ENCODE data around the gene CABLES1.
A peak's percentile ranks its signal among the peaks of the same experiment; 100 is the strongest.
"Not testable (repeated sequence)": the region's sequence is repeated elsewhere in the genome, so short reads cannot be mapped to it uniquely, and the experiment has no call there.

Gene CABLES1

DNA sequence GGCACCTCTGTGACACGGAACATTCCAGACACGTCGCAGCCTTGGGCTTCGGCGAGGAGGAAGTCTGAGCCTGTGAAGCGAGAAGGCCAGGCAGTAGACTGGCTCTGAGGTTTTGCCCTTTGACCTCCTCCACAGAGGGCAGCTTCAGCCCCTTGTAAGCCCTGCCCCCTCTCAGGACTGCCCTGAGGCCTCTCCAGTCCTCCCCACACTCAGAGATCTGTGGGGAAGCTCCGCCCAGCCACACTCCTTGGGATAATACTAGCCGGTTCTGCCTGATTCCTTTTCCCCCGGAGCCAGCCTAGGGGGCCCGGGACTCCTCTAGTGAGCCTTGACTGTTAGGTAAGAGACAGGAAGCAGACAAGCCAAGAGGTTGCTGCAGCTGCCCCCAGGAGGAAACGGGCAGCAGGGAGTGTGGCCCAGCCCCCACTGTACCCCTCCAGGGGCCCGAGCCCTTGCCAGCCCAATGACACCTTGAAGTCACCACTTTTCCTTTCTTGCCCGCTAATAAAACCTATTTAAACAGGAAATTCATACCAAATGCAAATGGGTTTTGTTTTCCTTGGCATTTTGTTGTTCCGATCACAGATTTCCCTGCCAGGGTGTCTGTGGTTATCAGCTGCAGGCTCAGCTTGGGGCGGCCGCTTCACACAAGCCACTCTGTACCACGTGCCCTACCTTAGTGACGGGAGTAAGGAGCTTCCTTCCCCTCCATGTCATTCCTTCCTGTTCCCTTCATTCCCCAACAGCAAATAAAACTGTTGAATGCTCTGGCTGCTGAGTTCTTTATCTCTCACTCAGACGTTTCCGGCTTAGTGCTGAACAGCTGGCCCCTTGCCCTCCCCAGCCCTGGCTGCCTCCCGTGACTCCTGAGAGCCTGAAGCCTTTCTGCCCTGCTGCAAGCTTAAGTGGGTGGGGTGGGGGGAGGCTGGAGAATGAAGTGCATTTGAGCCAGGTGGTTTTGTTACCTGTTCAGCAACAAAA, 124.7 kb downstream of the CABLES1 start:
- FAIRE-seq (no peak), DNase-seq (ENCODE audit: insufficient read length, low spot score) (peak; percentile 64)

DNA sequence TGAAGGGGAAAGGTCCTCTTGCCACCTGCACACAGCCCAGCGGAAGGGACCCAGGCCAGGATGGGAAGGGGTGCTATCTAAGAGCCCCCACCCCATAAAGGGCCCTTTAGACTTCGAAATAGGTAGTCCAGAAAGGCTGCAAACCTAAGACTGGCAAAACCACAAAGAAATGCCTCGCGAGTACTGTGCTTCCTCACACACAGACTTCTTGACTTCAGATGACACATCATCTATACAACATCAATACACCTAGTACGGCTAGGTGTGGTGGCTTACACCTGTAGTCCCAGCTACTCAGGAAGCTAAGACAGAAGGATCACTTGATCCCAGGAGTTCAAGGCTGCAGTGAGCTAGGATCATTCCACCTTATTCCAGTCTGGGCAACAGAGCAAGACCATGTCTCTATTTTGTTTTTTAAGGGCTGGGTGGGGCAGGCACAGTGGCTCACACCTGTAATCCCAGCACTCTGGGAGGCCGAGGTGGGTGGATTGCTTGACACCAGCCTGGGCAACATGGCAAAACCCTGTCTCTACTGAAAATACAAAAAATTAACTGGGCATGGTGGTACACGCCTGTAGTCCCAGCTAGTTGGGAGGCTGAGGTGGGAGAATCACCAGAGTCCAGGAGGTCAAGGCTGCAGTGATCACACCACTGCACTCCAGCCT, 125.8 kb downstream of the CABLES1 start:
- DNase-seq (ENCODE audit: insufficient read length, low spot score) (no peak), FAIRE-seq (no peak)

DNA sequence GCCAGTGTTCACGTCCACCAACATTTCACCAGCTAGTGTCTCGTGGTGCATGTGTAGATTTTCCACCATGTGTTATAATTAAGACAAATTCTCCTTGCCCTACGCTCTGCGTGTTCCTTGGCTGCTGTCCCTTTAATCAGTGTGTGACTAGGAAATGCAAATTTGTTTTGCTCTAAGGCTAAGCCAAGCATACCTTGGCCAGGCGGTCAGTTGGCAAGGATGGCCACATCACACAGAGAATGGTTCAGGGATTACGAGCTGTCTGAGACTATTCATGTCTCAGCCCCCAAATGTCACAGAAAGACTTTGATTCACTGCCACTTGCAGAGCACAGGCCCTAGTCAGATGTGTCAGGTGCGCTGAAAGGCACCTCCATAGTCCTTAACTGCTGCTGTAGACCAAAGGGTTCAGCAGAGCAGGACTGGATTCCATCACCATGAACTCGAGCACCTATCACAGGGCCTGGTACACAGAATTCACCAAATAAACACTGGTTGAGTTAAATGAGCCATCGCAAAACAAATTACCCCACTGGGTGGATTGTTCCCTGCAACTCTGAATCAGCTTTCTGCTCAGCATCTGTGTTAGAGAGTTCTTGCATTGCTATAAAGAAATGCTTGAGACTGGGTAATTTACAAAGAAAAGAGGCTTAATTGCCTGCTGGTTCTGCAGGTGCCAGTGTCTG, 128.4 kb downstream of the CABLES1 start:
- no peak for FAIRE-seq
- DNase-seq (ENCODE audit: insufficient read length, low spot score): no peak

DNA sequence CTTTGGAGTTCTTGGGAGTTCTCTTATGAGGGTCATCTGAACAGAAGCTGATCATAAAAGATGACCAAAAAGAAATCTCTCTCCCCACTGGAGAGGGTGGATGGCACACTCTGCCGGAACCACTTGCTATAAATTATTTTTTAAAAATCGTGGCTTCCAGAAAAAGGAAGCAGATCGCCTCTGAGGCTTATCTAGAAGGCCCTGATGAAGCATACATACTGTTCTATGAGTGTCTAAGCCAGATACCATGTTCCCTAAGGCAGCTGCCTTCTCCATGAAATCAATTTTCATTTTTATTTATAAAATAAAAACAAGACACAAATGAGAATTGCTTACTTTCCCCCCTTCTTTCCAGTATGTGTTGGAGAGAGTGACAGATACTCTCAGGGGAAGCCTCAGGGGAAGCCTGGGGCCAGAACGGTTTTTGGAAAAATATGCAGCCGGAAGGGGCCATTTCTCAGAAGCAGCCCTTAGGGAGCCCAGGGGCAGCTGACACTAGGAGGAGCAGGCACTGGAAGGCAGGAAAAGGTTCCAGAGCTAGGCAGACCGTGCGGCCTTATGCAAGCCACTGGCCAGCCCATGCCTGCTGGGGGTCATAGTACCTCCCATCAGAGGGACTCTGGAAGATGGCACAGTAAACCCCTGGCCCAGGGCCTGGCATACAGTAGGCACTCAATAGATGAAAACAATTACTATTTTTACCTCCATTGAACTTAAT, 130.6 kb downstream of the CABLES1 start:
- DNase-seq (ENCODE audit: insufficient read length, low spot score): no peak
- FAIRE-seq: no peak

DNA sequence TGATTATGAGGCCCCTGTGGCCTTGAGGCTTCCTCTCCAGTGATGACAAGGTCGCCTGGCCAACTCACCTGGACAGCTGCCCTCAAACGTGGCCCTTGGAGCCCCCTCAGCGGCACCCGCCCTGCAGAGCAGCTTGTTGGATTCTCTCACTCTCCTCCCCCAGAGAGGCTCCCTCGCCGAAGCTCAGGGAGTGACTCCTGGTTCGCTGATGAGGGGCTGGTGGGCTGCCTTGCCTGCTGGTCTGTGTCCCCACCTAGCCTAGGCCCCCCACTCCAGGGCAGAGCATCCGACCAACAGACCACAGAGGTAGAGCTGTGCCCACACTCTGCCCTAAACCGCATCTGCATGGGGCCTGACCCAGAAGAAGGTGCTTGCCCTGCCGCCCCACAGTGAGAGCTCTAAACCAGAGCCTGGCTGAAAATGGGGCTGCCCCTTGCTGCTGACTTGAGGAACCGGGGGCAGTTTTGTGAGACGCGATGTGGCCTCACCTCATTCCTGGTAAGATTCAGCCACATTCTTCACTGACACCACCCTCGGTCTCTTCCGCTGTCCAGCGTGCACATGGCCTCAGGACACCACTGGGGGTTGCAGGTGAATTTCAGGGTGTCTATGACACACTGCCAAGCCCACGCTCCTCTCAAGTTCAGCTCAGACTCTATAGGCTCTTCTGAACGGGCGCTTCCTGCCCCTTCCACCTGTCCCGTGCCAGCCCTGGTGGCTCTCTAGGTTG, 131.6 kb downstream of the CABLES1 start:
- FAIRE-seq (no peak), DNase-seq (ENCODE audit: insufficient read length, low spot score) (no peak)

DNA sequence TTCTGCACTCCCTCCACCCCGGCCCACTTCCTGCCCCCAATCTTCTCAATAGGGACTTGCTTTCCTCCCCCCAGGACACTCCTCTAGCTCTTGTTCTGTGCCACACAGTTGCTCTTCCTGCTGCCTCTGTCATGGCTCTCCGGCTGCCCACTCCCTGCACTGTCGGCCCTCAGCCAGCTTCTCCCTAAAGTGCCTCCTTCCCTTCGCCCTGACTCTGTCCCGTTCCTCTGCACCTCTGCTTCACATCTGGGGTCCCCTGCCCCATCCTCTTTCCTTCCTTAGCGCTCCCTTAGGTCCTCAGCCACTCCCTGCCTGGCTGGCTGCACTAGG, 132.1 kb downstream of the CABLES1 start:
- FAIRE-seq (no peak), DNase-seq (ENCODE audit: insufficient read length, low spot score) (no peak)

DNA sequence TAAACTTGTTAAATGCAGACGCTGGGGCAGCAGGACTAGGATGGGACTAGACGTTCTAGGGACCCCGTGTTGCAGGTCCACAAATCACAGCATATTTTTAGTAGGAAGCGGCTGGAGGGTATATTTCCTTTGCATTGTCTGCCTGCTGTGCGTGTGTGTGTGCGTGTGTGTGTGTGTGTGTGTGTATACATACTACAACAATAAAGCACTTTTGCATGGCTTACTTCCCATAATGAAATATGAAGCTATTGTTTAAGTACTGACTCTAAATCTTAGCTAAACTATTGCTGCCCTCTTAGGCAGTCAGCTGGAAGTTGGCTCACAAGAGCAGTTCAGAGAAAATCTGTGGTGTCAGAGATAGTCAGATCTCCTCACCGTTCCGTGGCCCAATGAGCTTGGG, 133.4 kb downstream of the CABLES1 start:
- DNase-seq (ENCODE audit: insufficient read length, low spot score): no peak
- FAIRE-seq: no peak

DNA sequence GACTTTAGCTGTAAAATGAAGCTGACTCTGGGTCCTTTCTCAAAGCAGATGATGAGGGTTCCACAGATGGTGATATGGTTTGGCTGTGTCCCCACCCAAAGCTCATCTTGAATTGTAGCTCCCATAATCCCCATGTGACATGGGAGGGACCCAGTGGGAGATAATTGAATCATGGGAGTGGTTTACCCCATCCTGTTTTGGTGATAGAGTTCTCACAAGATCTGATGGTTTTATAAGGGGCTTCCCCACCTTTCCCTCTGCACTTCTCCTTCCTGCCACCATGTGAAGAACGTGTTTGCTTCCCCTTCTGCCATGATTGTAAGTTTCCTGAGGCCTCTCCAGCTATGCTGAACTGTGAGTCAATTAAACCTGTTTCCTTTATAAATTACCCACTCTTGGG, 133.8 kb downstream of the CABLES1 start:
- not testable (repeated sequence) for DNase-seq (ENCODE audit: insufficient read length, low spot score); FAIRE-seq

DNA sequence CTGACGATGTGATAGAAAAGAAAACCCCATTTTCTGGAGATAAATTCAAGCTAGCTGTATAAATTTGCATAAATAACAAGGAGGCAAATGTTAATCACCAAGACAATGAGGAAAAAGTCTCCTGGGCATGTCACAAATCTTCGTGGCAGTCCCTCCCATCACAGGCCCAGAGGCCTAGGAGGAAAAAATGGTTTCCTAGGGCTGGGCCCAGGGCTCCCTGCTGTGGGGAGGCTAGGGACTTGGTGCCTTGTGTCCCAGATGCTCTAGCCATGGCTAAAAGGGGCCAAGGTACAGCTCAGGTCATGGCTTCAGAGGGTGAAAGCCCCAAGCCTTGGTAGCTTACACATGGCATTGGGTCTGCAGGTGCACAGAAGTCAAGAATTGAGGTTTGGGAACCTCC, 134.6 kb downstream of the CABLES1 start:
- no peak for FAIRE-seq
- no peak for DNase-seq (ENCODE audit: insufficient read length, low spot score)

DNA sequence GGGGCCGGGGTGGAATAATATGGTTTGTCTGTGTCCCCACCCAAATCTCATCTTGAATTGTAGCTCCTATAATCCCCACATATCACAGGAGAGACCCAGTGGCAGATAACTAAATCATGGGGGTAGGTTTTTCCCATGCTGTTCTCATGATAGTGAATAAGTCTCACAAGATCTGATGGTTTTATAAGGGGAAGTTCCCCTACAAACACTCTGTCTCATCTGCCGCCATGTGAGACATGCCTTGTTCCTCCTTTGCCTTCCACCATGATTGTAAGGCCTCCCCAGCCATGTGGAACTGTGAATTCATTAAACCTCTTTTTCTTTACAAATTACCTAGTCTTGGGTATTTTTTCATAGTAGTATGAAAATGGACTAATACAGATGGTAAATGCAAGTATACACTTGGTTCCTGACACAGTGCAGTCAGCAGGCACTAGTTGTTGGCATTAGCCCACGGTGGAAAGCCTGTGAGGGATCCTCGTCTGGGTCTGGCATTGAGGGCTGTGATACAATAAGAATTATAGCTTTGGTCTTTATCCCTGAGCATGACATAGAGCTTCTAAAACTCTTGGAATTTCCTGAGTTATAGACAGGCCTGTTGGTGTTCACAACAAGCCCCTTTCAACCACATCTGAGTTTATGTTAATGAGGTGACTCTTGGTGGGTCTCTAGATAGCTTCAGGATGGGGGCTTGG, 135.8 kb downstream of the CABLES1 start:
- FAIRE-seq (no peak), DNase-seq (ENCODE audit: insufficient read length, low spot score) (no peak)

DNA sequence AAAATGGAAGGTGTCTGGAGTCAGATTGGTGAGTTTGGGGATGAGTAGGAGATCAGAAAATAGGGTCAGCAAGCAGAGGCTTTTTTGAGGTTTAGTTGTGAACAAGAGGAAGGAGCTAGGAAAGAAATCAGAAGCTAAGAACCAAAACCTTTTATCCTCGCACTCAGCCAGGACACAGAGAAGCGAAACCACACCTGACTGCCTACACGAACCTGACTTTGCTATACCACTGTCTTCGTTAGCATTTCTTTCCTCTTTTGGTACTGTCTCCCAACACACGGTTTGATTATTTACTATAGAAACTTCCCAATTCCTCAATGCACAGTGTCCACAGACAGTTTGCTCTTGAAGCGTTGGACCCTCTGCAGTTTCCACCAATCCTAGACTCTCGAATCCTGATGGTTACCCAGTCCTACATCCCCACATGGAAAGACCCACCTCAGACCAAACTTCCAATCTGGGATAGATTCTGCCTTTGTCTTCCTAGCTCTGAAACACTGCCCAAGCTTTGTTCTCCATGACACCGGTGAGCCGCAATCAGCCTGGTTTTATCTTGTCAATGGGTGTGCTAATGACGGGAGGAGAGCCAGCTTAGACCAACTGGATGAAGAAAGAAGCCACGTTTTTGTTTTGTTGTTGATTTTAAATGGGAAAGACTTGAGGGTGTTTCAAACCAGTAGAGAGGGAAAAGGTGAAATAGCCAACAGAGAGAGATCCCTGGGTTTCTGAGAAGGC, 137.4 kb downstream of the CABLES1 start:
- DNase-seq (ENCODE audit: insufficient read length, low spot score): no peak
- no peak for FAIRE-seq

DNA sequence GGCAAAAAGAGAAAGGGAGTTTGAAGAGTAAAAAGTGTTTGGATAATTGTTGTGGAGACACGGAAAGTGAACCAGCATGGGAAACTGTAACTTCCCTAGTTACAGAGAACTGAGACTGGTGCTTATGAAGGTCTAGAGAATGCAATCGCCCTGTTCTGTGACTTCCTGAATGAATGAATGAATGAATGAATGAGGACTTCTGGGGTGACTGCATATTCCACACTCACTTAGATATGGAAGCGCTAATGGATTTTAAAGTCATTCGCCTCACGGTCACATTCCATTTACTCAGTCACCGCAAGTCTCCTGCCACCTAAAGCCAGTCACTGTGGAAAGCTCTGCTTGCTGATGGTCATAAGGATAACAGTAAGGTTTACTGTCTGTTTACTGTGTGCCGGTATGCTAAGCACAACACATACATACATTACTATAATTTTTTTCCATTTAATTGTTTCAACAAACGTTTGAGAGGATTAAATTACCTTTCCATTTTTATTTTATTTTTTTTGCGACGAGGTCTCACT, 138.2 kb downstream of the CABLES1 start:
- FAIRE-seq: no peak

DNA sequence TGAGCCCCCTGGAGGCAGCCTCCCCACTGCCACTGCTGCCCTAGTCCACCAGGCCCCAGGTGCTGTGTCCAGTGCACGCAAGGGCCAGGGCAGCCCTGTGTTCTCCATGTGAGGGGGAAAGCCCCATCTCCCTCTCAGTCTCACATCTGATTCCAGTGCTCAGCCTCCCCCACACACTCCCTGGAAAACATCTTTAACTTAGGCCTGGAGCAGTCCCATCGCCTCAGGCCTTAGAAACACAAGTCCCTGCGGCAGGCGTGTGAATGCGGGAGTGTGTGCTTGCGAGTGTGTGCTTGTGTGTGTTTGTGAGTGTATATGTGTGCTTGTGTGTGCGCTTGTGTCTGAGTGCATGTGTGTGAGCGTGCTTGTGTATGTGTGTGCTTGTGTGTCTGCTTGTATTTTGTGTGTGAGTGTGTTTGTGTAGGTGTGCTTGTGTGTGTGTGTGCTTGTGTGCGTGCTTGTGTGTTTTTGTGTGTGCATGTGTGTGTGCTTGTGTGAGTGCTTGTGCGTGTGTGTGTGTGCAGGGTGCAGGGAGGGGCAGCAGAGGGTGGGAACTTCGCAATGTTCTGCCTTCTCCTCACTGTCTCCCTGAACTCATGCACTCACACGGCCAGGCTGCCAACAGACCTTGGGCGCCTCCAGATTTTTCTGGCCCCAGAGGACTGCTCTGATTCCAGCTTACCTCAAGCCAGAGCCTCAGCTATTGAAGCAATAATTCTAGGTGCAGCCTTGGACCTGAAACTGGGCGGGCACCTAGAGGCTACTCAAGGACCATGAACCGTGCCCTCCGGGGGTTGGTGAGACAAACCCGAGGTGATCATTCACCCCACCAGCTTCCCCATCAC, 139.6 kb downstream of the CABLES1 start:
- no peak for FAIRE-seq

More for the DNA sequence above, 138.2 kb downstream of the CABLES1 start:
- no peak for DNase-seq (ENCODE audit: insufficient read length, low spot score)

DNA sequence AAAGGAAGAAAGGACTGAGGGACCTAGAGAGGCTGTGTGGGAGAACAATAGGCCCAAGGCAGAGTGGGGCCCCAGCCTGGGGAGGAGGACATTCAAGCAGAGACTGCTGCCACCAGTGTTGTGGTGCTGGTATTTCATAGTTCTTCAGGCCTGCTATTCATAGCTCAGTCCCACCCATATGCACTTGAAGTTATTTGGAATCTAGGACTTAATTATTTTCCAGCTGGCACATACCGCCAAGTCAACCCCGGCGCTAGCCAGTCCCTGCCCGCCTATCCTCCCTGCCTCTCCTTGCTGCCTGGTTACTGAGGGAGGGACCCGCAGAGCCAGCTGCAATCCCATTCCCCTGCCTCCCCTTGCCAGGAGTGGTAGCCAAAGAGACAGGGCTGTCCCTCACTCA, 141.2 kb downstream of the CABLES1 start:
- FAIRE-seq: no peak
- no peak for DNase-seq (ENCODE audit: insufficient read length, low spot score)

More for the DNA sequence above, 139.6 kb downstream of the CABLES1 start:
- no peak for DNase-seq (ENCODE audit: insufficient read length, low spot score)

DNA sequence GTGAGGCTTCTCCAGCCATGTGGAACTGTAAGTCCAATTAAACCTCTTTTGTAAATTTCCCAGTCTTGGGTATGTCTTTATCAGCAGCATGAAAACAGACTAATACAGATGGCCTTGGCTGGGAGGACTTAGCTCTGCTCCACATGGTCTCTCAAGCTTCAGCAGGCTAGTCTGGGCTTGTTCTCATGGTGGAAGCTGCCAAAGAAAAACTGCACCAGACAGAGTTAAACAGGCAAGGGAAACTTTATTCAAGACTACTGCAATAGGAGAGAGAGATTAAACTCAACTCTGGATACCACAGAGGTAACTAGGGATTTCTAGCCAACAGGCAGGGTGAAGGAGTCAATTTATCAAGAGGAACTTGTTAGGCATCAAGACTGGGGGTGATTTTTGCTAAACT, 142.1 kb downstream of the CABLES1 start:
- no peak for DNase-seq (ENCODE audit: insufficient read length, low spot score)

DNA sequence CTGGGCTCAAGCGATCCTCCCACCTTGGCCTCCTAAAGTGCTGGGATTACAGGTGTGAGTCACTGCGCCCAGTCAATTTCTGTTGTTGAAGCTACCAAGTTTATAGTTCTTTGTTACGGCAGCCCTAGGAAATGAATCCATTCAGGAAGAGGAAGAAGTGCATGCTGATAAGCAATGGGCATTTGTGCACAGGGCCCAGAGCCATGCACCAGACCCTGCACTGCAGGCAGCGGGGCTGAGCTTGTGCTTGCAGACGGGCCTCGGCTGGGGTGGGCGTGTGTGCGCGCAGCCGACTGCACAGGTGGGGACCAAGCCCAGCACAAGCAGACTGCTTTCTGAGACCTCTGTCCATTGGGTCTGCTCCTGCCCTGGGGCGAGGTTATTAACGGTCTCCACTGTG, 144.6 kb downstream of the CABLES1 start:
- FAIRE-seq (no peak), DNase-seq (ENCODE audit: insufficient read length, low spot score) (no peak)

More for the DNA sequence above, 142.1 kb downstream of the CABLES1 start:
- no peak for FAIRE-seq

DNA sequence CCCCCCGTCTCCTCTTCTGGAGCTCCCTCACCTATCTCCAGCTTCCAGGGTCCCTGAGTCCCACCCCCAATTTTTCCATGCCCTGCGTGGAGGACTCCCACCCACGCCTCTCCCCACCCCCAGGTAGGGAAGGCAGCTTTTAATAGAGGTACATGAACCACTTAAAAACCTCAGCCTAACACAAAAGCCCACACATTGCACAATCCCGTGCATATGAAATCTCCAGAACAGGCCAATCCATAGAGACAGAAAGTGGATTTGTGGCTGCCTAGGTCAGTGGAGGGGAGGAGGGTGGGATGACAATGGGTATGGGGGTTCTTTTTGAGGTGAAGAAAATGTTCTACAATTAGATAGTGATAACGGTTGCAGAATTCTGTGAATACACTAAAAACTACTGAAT, 145.6 kb downstream of the CABLES1 start:
- FAIRE-seq: no peak

More for the DNA sequence above, 145.6 kb downstream of the CABLES1 start:
- no peak for DNase-seq (ENCODE audit: insufficient read length, low spot score)
